Chondrocyte (in vitro differentiated cells): ENCODE data around the gene LAGE3. TPM values are rescaled to one million over a fixed set of nuclear protein-coding genes. Genes with fewer than 3 reads are reported as not detected.

Experiments used
- DNase-seq: peaks from one replicate; pipeline ENCODE4 v3.0.0; 2021; ENCODE audit warnings: mixed read lengths, low spot score
- H3K27ac Mint-ChIP-seq: one replicate; pipeline ENCODE4 v1.8.0; 2021; ENCODE audit warnings: mild to moderate bottlenecking, moderate library complexity, mixed read lengths; ENCODE audit not compliant: unreplicated experiment
- H3K27me3 Mint-ChIP-seq: 2 replicates; pipeline ENCODE4 v1.8.0; 2021; ENCODE audit warnings: low read depth, mixed read lengths
- H3K36me3 Mint-ChIP-seq: 2 replicates; pipeline ENCODE4 v1.8.0; 2021; ENCODE audit warnings: low read depth, mixed read lengths
- H3K4me1 Mint-ChIP-seq: 2 replicates; pipeline ENCODE4 v1.8.0; 2021; ENCODE audit warnings: low read depth, mild to moderate bottlenecking, mixed read lengths
- H3K4me3 Mint-ChIP-seq: one replicate; pipeline ENCODE4 v1.8.0; 2021; ENCODE audit warnings: mild to moderate bottlenecking, moderate library complexity, mixed read lengths; ENCODE audit not compliant: unreplicated experiment
- H3K9me3 Mint-ChIP-seq: 2 replicates; pipeline ENCODE4 v1.8.0; 2021; ENCODE audit warnings: low read depth, mixed read lengths
- CTCF ChIP-seq: fragments of 200-600 bp; sonication (generic); IDR thresholded peaks from 2 replicates; pipeline ENCODE4 v1.5.0; 2021; ENCODE audit warnings: antibody characterized with exemption, mild to moderate bottlenecking, moderate library complexity
- total RNA-seq: library from RNA; stranded (reverse); gene quantifications from 3 replicates; pipeline ENCODE4 v1.2.1, GENCODE V29; 2021

The LAGE3 gene
- total RNA-seq, 1 donor from 2014 or later = 17.7 TPM

DNA sequence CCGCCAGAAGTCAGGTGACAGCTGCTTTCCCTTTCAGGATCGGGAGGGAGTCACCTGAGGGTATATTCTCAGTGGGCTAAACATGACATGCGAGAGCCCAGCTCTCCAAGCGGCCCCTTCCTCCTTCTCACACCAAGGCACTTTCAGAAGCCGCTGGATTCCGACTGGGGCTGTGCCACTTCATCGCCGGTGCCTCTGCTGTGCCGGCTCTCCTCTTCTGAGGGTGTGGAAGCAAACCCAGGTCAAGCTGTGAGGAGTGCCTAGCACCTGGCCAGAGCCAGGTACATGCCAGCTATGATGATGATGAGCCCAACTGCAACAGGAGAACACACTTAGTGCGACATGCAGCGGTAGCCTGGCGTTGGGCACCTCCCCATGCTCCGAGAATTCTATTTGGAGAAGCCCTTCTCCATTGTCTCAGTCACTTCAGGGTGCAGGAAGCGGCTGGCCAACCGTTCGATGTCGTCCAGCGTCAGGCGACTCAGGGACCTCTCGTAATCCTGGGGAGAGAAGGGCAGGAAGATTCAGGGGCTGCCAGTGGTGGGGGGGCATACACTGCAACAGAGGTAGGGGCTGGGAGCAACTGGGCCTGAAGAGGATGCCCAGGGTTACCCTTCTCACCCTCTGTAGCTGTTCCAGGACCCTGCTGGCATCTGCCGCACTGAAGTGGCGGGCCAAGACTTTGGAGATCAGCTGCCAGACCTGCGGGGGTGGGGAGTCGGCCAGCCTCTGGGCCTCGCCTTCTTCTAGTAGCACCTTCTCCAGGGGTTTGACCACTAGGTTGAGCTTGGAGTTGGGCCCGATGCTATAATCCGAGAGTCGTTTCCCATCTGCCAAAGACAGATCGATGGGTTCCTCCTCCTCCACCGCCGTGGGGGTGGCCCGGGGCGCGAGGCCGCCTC, 6.3 kb upstream of the LAGE3 start:
- Mint-ChIP-seq H3K4me1 (peaks cover 16% of the 10 kb centered on the region), H3K27ac (no peak overlapping the region), H3K9me3 (peaks cover 4% of the 10 kb centered on the region), H3K36me3 (peaks cover 7% of the 10 kb centered on the region), H3K4me3 (peak overlapping the region; percentile 66), H3K27me3 (no peaks in the 10 kb centered on the region)
- no peak for DNase-seq
- TF ChIP-seq CTCF = no peak

GRCh38 chrX:154484255-154485149, 5.4 kb upstream of the LAGE3 start:
- Mint-ChIP-seq H3K27ac (no peak overlapping the region), H3K36me3 (peaks cover 7% of the 10 kb centered on the region), H3K4me1 (peaks cover 14% of the 10 kb centered on the region), H3K9me3 (peaks cover 4% of the 10 kb centered on the region), H3K27me3 (no peaks in the 10 kb centered on the region), H3K4me3 (no peak overlapping the region)
- DNase-seq = no peak
- TF ChIP-seq CTCF = no peak

DNA sequence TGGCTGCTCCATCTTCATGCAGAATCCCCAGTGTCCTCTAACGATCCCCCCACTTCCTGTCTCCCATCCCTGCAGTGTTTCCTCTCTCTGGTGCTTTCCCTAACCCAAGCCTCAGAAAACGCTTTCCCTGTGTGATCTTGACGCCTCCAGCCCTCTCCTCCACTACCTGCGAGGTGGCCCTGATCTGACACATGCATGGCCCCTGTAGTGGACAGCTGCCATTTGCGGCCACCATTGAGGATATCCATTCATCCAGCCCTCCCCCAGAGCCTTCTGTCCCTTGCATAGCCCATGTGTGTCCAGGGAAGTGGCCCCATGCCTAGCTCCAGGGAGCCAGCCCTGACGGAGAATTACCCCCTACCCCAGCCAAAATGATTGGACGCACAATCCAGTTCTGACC, 4.2 kb upstream of the LAGE3 start:
- Mint-ChIP-seq H3K36me3 (peaks cover 7% of the 10 kb centered on the region), H3K4me3 (no peak overlapping the region), H3K27ac (no peak overlapping the region), H3K9me3 (peaks cover 4% of the 10 kb centered on the region), H3K27me3 (no peaks in the 10 kb centered on the region), H3K4me1 (peaks cover 14% of the 10 kb centered on the region)
- no peak for DNase-seq
- no peak for TF ChIP-seq CTCF

- Mint-ChIP-seq H3K27ac (no peak overlapping the region), H3K4me1 (peaks cover 14% of the 10 kb centered on the region), H3K4me3 (no peak overlapping the region), H3K27me3 (no peaks in the 10 kb centered on the region), H3K36me3 (peaks cover 3% of the 10 kb centered on the region), H3K9me3 (peaks cover 4% of the 10 kb centered on the region)
- no peak for TF ChIP-seq CTCF
- no peak for DNase-seq
These were observed 3.7 kb upstream of the LAGE3 start for GRCh38 chrX:154482786-154483185.

DNA sequence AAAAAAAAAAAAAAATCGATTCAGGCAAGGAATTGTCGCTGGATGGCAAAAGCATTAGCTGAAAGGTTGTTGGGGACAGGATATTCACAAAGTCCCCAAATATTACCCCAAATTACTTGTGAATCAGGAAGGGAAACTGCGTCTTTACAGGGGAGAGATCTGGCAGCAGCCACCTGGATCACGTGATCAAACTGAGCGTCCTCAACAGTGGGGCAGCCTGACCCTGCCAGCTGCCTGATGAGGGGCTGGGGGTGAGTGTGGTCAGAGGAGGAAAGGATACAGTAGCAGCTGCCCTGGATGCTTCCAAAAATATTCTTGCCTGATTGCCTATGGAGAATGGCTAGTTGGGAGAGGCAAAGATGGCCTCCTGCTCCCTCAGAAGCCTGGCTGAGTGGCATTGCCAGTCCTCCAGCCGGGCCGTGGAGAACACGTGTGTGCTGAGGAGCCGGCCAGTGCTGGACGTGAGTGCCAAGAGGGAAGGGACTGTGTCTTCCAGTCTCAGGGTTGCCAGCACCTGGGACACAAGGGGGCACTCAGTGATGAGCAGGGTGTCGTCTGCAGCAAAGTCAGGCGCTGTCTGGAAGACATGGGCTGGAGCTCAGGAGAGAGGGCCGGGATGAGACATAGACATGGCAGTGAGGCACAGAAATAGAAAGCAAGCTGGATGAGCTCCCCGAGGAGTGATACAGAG, 3.0 kb upstream of the LAGE3 start:
- TF ChIP-seq CTCF = no peak
- H3K27me3 Mint-ChIP-seq = no peaks in the 10 kb centered on the region
- H3K4me1 Mint-ChIP-seq = peaks cover 14% of the 10 kb centered on the region
- DNase-seq = peak; percentile 91
- no peak overlapping the region for H3K27ac Mint-ChIP-seq
- peaks cover 4% of the 10 kb centered on the region for H3K9me3 Mint-ChIP-seq
- no peak overlapping the region for H3K4me3 Mint-ChIP-seq
- H3K36me3 Mint-ChIP-seq = peaks cover 3% of the 10 kb centered on the region
